ENCODE data around the gene TMEM51. TPM values are rescaled to one million over a fixed set of nuclear protein-coding genes. Genes with fewer than 3 reads are reported as not detected.

TMEM51 gene
- total RNA-seq (under 1 TPM in 2 of 5 donors, not detected in 3; 0.23 to 0.26 TPM), total RNA-seq (0 to 3.7 (median 0.04) reads per million in 29 experiments)
- 0.15 TPM for total RNA-seq (2013)

DNA sequence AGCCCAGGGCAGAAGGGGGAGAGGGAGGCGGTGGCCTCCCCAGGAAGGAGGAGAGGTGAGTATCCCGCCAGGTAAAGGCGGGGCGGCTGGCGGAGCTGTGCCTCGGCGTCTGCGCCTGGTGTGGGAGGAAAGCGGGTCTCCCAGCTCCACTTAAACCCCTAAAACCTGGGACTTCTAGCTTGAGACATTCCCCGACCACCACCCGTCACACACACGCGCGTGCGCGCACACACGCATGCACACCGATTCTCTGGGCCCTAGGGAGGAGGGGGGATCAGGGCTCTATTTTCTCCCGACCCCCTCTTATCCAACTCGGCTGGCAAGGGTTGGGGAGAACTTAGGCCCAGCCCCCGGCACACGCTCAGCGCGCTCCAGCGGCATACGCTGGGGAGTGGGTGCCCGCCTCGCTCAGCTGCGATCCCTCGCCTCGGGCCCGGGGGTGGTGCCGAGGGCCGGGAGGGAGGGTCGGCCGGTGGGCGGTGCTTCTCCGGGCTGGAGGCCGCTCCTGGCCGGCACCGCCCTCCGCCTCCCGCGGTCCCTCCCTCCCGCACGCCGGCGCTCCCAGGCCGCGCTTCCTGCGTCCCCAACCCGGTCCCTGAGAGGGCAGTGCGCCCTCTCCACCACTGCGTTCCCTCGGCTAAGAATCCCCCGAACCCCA is at the start of gene TMEM51:
TMEM51 (plus strand) TSS at position 564 of the 658 bp plus-strand sequence. CDS start 61,341 bp downstream, outside the sequence.
- POLR2A ChIA-PET, result no interaction called here
- ATAC-seq (replicated peaks in 1 of 4), result no peak

DNA sequence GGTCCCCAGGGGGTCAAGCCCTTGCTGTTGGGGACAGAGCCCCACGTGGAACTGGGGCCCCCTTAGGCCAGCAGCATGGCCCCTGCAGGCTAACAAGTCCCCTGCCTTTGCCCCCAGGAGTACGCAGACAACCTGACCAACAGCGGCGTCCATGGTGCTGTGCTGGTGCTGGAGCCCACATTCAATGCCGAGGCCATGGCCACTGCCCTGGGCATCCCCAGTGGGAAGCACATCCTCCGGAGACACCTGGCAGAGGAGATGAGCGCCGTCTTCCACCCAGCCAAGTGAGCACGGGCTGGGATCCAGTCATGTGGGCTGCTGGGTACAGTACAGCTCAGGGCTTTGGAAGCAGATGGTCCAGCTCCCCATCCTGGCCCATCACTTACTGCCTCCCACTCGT is 49.6 kb upstream of the TMEM51 start:
- Mint-ChIP-seq H3K9me3 (peaks cover 0 to 4% (median 0%) of the 10 kb centered on the region in 3 donors), H3K36me3 (no peaks in the 10 kb centered on the region), H3K4me1 (peaks cover 5 to 12% (median 9%) of the 10 kb centered on the region in 3 donors), H3K4me3 (no peak overlapping the region), H3K27ac (no peak overlapping the region), H3K27me3 (peaks cover 28 to 35% of the 10 kb centered on the region in 2 donors)
- peaks cover 0 to 52% of the 10 kb centered on the region in 2 experiments for H3K27me3 ChIP-seq (replicated peaks in 1 of 2; ENCODE audit: control insufficient read depth in 2 of 2, extremely low read depth in 1 of 2, insufficient read depth in 2 of 2, low read length in 1 of 2)
- no peak overlapping the region for H3K27ac ChIP-seq (ENCODE audit: low read length)
- ATAC-seq (replicated peaks in 1 of 4) (no peak), DNase-seq (no peak)
- POLR2A ChIA-PET, result no interaction called here
- H3K4me1 ChIP-seq (ENCODE audit: control insufficient read depth in 1 of 2, extremely low read depth in 1 of 2, insufficient read depth in 2 of 2, low read length in 2 of 2), result peaks cover 0 to 9% of the 10 kb centered on the region in 2 experiments
- H3K36me3 ChIP-seq (ENCODE audit: control insufficient read depth in 2 of 2, extremely low read depth in 1 of 2, insufficient read depth in 1 of 2, low read length in 1 of 2), result no peaks in the 10 kb centered on the region
- CTCF ChIA-PET, result no interaction called here
- no peak overlapping the region for H3K4me3 ChIP-seq (ENCODE audit: control insufficient read depth in 1 of 2, extremely low read depth in 1 of 2, low read length in 1 of 2)
- 80% methylated on average over 9 of the region's 10 CpGs for WGBS (ENCODE audit: insufficient coverage)
- H3K9me3 ChIP-seq, result no peaks in the 10 kb centered on the region

More for the DNA sequence above, at the start of gene TMEM51:
- H3K36me3 Mint-ChIP-seq, result no peaks in the 10 kb centered on the region
- CTCF ChIA-PET, result no interaction called here
- no peak within 1 kb of the TSS for H3K27ac Mint-ChIP-seq
- peaks cover 21 to 39% (median 30%) of the 10 kb centered on the region in 3 donors for H3K4me1 Mint-ChIP-seq
- Histone ChIP-seq H3K9me3 (no peaks in the 10 kb centered on the region), H3K27me3 (replicated peaks in 1 of 2; ENCODE audit: control insufficient read depth in 2 of 2, extremely low read depth in 1 of 2, insufficient read depth in 2 of 2, low read length in 1 of 2) (peaks cover 0 to 52% of the 10 kb centered on the region in 2 experiments), H3K36me3 (ENCODE audit: control insufficient read depth in 2 of 2, extremely low read depth in 1 of 2, insufficient read depth in 1 of 2, low read length in 1 of 2) (no peaks in the 10 kb centered on the region), H3K27ac (ENCODE audit: low read length) (no peak within 1 kb of the TSS), H3K4me1 (ENCODE audit: control insufficient read depth in 1 of 2, extremely low read depth in 1 of 2, insufficient read depth in 2 of 2, low read length in 2 of 2) (peaks cover 3 to 34% of the 10 kb centered on the region in 2 experiments), H3K4me3 (ENCODE audit: control insufficient read depth in 1 of 2, extremely low read depth in 1 of 2, low read length in 1 of 2) (peak within 1 kb of the TSS in 1 of 2 donors; percentile 46)
- H3K4me3 Mint-ChIP-seq, result peak within 1 kb of the TSS; percentile 53 to 64 (median 54)
- no peak for DNase-seq
- WGBS (ENCODE audit: insufficient coverage), result 1% methylated on average over 34 of the region's 56 CpGs
- peaks cover 0 to 4% (median 0%) of the 10 kb centered on the region in 3 donors for H3K9me3 Mint-ChIP-seq
- peaks cover 50 to 58% of the 10 kb centered on the region in 2 donors for H3K27me3 Mint-ChIP-seq

DNA sequence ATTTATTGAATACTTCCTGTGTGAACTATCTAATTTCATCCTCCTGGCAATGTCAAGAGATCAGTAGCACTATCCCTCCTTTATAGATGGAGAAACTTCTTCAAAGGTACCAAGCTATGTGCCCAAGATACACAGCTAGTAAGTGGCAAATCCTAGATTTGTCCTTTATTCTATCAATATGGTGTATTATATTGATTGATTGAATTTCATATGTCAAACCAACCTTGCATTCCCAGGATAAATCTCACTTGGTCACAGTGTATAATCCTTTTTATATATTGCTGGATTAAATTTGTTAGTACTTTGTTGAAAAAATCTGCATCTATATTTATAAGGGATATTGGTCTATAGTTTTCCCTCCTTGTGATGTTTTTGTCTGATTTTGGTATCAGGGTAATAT is 48.8 kb upstream of the TMEM51 start:
- H3K4me1 ChIP-seq (ENCODE audit: control insufficient read depth in 1 of 2, extremely low read depth in 1 of 2, insufficient read depth in 2 of 2, low read length in 2 of 2), result peaks cover 0 to 9% of the 10 kb centered on the region in 2 experiments
- no peaks in the 10 kb centered on the region for H3K36me3 ChIP-seq (ENCODE audit: control insufficient read depth in 2 of 2, extremely low read depth in 1 of 2, insufficient read depth in 1 of 2, low read length in 1 of 2)
- Mint-ChIP-seq H3K4me3 (no peak overlapping the region), H3K9me3 (peaks cover 0 to 4% (median 0%) of the 10 kb centered on the region in 3 donors), H3K27ac (no peak overlapping the region), H3K4me1 (peaks cover 5 to 12% (median 9%) of the 10 kb centered on the region in 3 donors), H3K36me3 (no peaks in the 10 kb centered on the region), H3K27me3 (peaks cover 20 to 28% of the 10 kb centered on the region in 2 donors)
- CTCF ChIA-PET, result no interaction called here
- H3K27me3 ChIP-seq (replicated peaks in 1 of 2; ENCODE audit: control insufficient read depth in 2 of 2, extremely low read depth in 1 of 2, insufficient read depth in 2 of 2, low read length in 1 of 2), result peaks cover 0 to 44% of the 10 kb centered on the region in 2 experiments
- ATAC-seq (replicated peaks in 1 of 4), result no peak
- no peak overlapping the region for H3K4me3 ChIP-seq (ENCODE audit: control insufficient read depth in 1 of 2, extremely low read depth in 1 of 2, low read length in 1 of 2)
- DNase-seq, result no peak
- H3K9me3 ChIP-seq, result no peaks in the 10 kb centered on the region
- H3K27ac ChIP-seq (ENCODE audit: low read length), result no peak overlapping the region
- POLR2A ChIA-PET, result interaction anchor here in 1 of 2 donors (0.7 kb wide), 1 partner anchor 125 kb away, joined by 3 read pairs; no protein-coding TSS in a partner anchor

GRCh38 chr1:15106608-15107007 is 46.9 kb upstream of the TMEM51 start:
- no peak overlapping the region for H3K4me3 Mint-ChIP-seq
- H3K9me3 Mint-ChIP-seq, result peaks cover 0 to 4% (median 0%) of the 10 kb centered on the region in 3 donors
- H3K27ac ChIP-seq (ENCODE audit: low read length), result no peak overlapping the region
- H3K4me1 ChIP-seq (ENCODE audit: control insufficient read depth in 1 of 2, extremely low read depth in 1 of 2, insufficient read depth in 2 of 2, low read length in 2 of 2), result no peaks in the 10 kb centered on the region
- POLR2A ChIA-PET, result no interaction called here
- ATAC-seq (replicated peaks in 1 of 4) (no peak), DNase-seq (no peak)
- no peaks in the 10 kb centered on the region for H3K36me3 Mint-ChIP-seq
- WGBS (ENCODE audit: insufficient coverage), result 35% methylated on average over 5 of the region's 7 CpGs
- no peaks in the 10 kb centered on the region for H3K36me3 ChIP-seq (ENCODE audit: control insufficient read depth in 2 of 2, extremely low read depth in 1 of 2, insufficient read depth in 1 of 2, low read length in 1 of 2)
- no peaks in the 10 kb centered on the region for H3K9me3 ChIP-seq
- CTCF ChIA-PET, result no interaction called here
- peaks cover 0 to 27% of the 10 kb centered on the region in 2 experiments for H3K27me3 ChIP-seq (replicated peaks in 1 of 2; ENCODE audit: control insufficient read depth in 2 of 2, extremely low read depth in 1 of 2, insufficient read depth in 2 of 2, low read length in 1 of 2)
- peaks cover 3 to 11% of the 10 kb centered on the region in 2 donors for H3K27me3 Mint-ChIP-seq
- no peak overlapping the region for H3K27ac Mint-ChIP-seq
- H3K4me3 ChIP-seq (ENCODE audit: control insufficient read depth in 1 of 2, extremely low read depth in 1 of 2, low read length in 1 of 2), result no peak overlapping the region
- no peaks in the 10 kb centered on the region for H3K4me1 Mint-ChIP-seq

GRCh38 chr1:15107058-15107687 is 46.4 kb upstream of the TMEM51 start:
- no CpG with 5 or more reads among the region's 1 CpG for WGBS (ENCODE audit: insufficient coverage)
- peaks cover 0 to 7% of the 10 kb centered on the region in 2 donors for H3K27me3 Mint-ChIP-seq
- CTCF ChIA-PET, result no interaction called here

DNA sequence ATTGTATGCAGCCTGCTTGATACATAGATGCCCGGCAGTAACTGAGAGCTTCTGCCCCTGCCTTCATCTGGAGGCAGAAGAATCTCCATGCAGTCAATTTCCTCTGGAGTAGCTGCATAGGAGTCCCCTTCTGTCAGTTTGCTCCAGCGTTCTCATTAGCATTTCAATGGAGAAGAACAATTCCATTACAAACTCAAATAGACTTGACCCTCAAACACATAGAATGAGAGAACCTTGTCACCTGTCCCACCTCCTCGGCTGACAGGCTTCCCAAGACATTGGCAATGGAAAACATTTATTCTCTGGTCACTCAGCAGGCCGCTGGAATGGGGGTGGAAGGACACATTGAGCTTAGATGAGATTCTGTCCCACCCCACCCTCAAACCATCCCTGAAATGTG is 45.6 kb upstream of the TMEM51 start:
- WGBS (ENCODE audit: insufficient coverage), result 70% methylated on average over 2 of the region's 4 CpGs
- H3K4me3 Mint-ChIP-seq, result no peak overlapping the region
- H3K9me3 Mint-ChIP-seq, result peaks cover 0 to 4% (median 0%) of the 10 kb centered on the region in 3 donors
- Histone ChIP-seq H3K36me3 (ENCODE audit: control insufficient read depth in 2 of 2, extremely low read depth in 1 of 2, insufficient read depth in 1 of 2, low read length in 1 of 2) (no peaks in the 10 kb centered on the region), H3K27me3 (replicated peaks in 1 of 2; ENCODE audit: control insufficient read depth in 2 of 2, extremely low read depth in 1 of 2, insufficient read depth in 2 of 2, low read length in 1 of 2) (peaks cover 0 to 20% of the 10 kb centered on the region in 2 experiments), H3K4me1 (ENCODE audit: control insufficient read depth in 1 of 2, extremely low read depth in 1 of 2, insufficient read depth in 2 of 2, low read length in 2 of 2) (peaks cover 0 to 7% of the 10 kb centered on the region in 2 experiments), H3K4me3 (ENCODE audit: control insufficient read depth in 1 of 2, extremely low read depth in 1 of 2, low read length in 1 of 2) (no peak overlapping the region), H3K27ac (ENCODE audit: low read length) (no peak overlapping the region), H3K9me3 (no peaks in the 10 kb centered on the region)
- no peak for ATAC-seq (replicated peaks in 1 of 4)
- peaks cover 0 to 4% (median 2%) of the 10 kb centered on the region in 3 donors for H3K4me1 Mint-ChIP-seq
- ChIA-PET POLR2A (no interaction called here), CTCF (no interaction called here)
- H3K36me3 Mint-ChIP-seq, result no peaks in the 10 kb centered on the region
- no peak for DNase-seq
- peaks cover 0 to 2% of the 10 kb centered on the region in 2 donors for H3K27me3 Mint-ChIP-seq
- H3K27ac Mint-ChIP-seq, result no peak overlapping the region

More at GRCh38 chr1:15107058-15107687, 46.4 kb upstream of the TMEM51 start:
- no peak overlapping the region for H3K27ac Mint-ChIP-seq
- H3K27ac ChIP-seq (ENCODE audit: low read length), result no peak overlapping the region
- peaks cover 0 to 24% of the 10 kb centered on the region in 2 experiments for H3K27me3 ChIP-seq (replicated peaks in 1 of 2; ENCODE audit: control insufficient read depth in 2 of 2, extremely low read depth in 1 of 2, insufficient read depth in 2 of 2, low read length in 1 of 2)
- peaks cover 0 to 1% of the 10 kb centered on the region in 2 experiments for H3K4me1 ChIP-seq (ENCODE audit: control insufficient read depth in 1 of 2, extremely low read depth in 1 of 2, insufficient read depth in 2 of 2, low read length in 2 of 2)
- no peak overlapping the region for H3K4me3 Mint-ChIP-seq
- H3K36me3 Mint-ChIP-seq, result no peaks in the 10 kb centered on the region
- POLR2A ChIA-PET, result no interaction called here
- ATAC-seq (replicated peaks in 1 of 4) (no peak), DNase-seq (no peak)
- H3K9me3 Mint-ChIP-seq, result peaks cover 0 to 4% (median 0%) of the 10 kb centered on the region in 3 donors
- H3K9me3 ChIP-seq, result no peaks in the 10 kb centered on the region
- H3K4me3 ChIP-seq (ENCODE audit: control insufficient read depth in 1 of 2, extremely low read depth in 1 of 2, low read length in 1 of 2), result no peak overlapping the region
- H3K4me1 Mint-ChIP-seq, result peaks cover 0 to 3% (median 2%) of the 10 kb centered on the region in 3 donors
- H3K36me3 ChIP-seq (ENCODE audit: control insufficient read depth in 2 of 2, extremely low read depth in 1 of 2, insufficient read depth in 1 of 2, low read length in 1 of 2), result no peaks in the 10 kb centered on the region

Measured in T-cell (primary cell).